PC-9 (cell line): ENCODE data around the gene DAB1. TPM values are rescaled to one million over a fixed set of nuclear protein-coding genes. Genes with fewer than 3 reads are reported as not detected.

Experiments used
- BruUV-seq: library from RNA; stranded (reverse); fragments of 400-500 nt; replicated peaks from 2 replicates; lab custom pipeline; 2021; lab: Mats Ljungman, UMichigan
- CTCF ChIA-PET: fragments of 300-600 bp; sonication (Branson Sonifier 250); formaldehyde crosslinking; loops from one replicate; lab custom pipeline; 2022; ENCODE audit warnings: antibody characterized with exemption; lab: Charles Lee
- POLR2A ChIA-PET: fragments of 300-600 bp; sonication (Branson Sonifier 250); formaldehyde crosslinking; loops from one replicate; lab custom pipeline; 2022; ENCODE audit warnings: antibody characterized with exemption; ENCODE audit not compliant: unreplicated experiment; lab: Charles Lee
- DNase-seq, 2 experiments: peaks; one replicate each; pipeline versions ENCODE4 v3.0.0 to v3.0.0-alpha.2; 2015 to 2022; ENCODE audit warnings: mixed read lengths in 1 of 2
- H2AFZ ChIP-seq: fragments of 200-600 bp; sonication (generic); 2 replicates; pipeline ENCODE4 v1.8.1; 2017; ENCODE audit warnings: antibody characterized with exemption
- H3F3A ChIP-seq: fragments of 200-600 bp; sonication (generic); 2 replicates; pipeline ENCODE4 v1.8.1; 2017; ENCODE audit warnings: antibody characterized with exemption, mild to moderate bottlenecking, low read depth; ENCODE audit not compliant: insufficient read depth
- H3K27ac ChIP-seq: fragments of 200-600 bp; sonication (generic); 2 replicates; pipeline ENCODE4 v1.6.1; 2016; ENCODE audit warnings: mixed run types
- H3K27me3 ChIP-seq: fragments of 200-600 bp; sonication (generic); 2 replicates; pipeline ENCODE4 v1.6.1; 2016; ENCODE audit warnings: low read depth, mixed run types; ENCODE audit not compliant: insufficient read depth
- H3K36me3 ChIP-seq: fragments of 200-600 bp; sonication (generic); 2 replicates; pipeline ENCODE4 v1.6.1; 2016; ENCODE audit warnings: low read depth, mixed run types
- H3K4me1 ChIP-seq: fragments of 200-600 bp; sonication (generic); replicated peaks from 2 replicates; pipeline ENCODE4 v1.6.1; 2016; ENCODE audit warnings: mixed run types; ENCODE audit not compliant: insufficient read depth
- H3K4me2 ChIP-seq: fragments of 200-600 bp; sonication (generic); 2 replicates; pipeline ENCODE4 v1.6.1; 2017; ENCODE audit warnings: mixed run types
- H3K4me3 ChIP-seq: fragments of 200-600 bp; sonication (generic); 2 replicates; pipeline ENCODE4 v1.6.1; 2016; ENCODE audit warnings: mixed run types
- H3K79me2 ChIP-seq: fragments of 200-600 bp; sonication (generic); 2 replicates; pipeline ENCODE4 v1.6.1; 2017; ENCODE audit warnings: low read depth, mixed run types
- H3K9me2 ChIP-seq: fragments of 200-600 bp; sonication (generic); 2 replicates; pipeline ENCODE4 v1.8.1; 2017; ENCODE audit warnings: mild to moderate bottlenecking; ENCODE audit not compliant: insufficient read depth
- H3K9me3 ChIP-seq: fragments of 200-600 bp; sonication (generic); 2 replicates; pipeline ENCODE4 v1.8.1; 2016; ENCODE audit warnings: low read depth; ENCODE audit not compliant: insufficient read depth
- H4K20me1 ChIP-seq: fragments of 200-600 bp; sonication (generic); 2 replicates; pipeline ENCODE4 v1.8.1; 2017; ENCODE audit not compliant: insufficient read depth
- EZH2 ChIP-seq: fragments of 200-600 bp; sonication (generic); IDR thresholded peaks from 2 replicates; pipeline ENCODE4 v1.8.0; 2017; ENCODE audit warnings: antibody characterized with exemption, low read depth
- intact Hi-C: fragments of 100-400 bp; cut with micrococcal nuclease; formaldehyde crosslinking; loops from one replicate; pipeline ENCODE4 v1.10.0; 2022; ENCODE audit not compliant: unreplicated experiment
- total RNA-seq: library from RNA; stranded (reverse); gene quantifications from 2 replicates; pipeline ENCODE4 v1.2.3, GENCODE V29; 2021
- TF ChIP-seq, protein P1 (sequence below): fragments of 200-600 bp; sonication (generic); conservative IDR thresholded peaks from 2 replicates; pipeline ENCODE4 v1.6.1; 2017; ENCODE audit warnings: mixed run types, antibody characterized with exemption, mild to moderate bottlenecking, moderate library complexity

The DAB1 gene
- total RNA-seq, 1 experiment from 2014 or later = not detected

DNA sequence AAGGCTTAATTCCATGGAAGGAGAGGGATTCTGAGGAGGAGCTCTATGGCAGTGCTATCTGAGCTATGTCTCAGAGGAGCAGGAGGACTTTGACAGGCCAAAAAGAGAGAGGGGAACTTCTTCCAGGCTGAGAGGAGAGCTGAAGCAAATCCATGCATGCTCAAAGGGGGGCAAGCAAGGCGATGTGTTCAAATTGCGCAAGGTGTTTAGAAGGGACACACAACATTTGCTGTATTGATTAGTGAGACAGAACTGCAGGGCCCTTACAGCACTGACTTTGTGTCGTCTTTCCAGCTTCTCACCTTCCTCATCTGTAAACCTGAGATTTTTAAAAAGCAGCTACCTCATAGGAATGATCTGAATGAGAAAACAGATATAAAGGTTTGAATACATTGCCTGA is 145.3 kb downstream of the DAB1 start:
- H3K36me3 ChIP-seq = no peaks in the 10 kb centered on the region
- no peaks in the 10 kb centered on the region for H3K9me2 ChIP-seq
- ChIA-PET POLR2A (no interaction called here), CTCF (no interaction called here)
- H3K4me2 ChIP-seq = no peak overlapping the region
- no peaks in the 10 kb centered on the region for H3K4me1 ChIP-seq
- no peak overlapping the region for H2AFZ ChIP-seq
- intact Hi-C loops = no loop called here
- BruUV-seq = no TSS peak
- no peaks in the 10 kb centered on the region for H4K20me1 ChIP-seq
- H3K27ac ChIP-seq = no peak overlapping the region
- H3K9me3 ChIP-seq = no peaks in the 10 kb centered on the region
- no peak for DNase-seq
- TF ChIP-seq EZH2 = no peak
- TF ChIP-seq, protein P1, sequence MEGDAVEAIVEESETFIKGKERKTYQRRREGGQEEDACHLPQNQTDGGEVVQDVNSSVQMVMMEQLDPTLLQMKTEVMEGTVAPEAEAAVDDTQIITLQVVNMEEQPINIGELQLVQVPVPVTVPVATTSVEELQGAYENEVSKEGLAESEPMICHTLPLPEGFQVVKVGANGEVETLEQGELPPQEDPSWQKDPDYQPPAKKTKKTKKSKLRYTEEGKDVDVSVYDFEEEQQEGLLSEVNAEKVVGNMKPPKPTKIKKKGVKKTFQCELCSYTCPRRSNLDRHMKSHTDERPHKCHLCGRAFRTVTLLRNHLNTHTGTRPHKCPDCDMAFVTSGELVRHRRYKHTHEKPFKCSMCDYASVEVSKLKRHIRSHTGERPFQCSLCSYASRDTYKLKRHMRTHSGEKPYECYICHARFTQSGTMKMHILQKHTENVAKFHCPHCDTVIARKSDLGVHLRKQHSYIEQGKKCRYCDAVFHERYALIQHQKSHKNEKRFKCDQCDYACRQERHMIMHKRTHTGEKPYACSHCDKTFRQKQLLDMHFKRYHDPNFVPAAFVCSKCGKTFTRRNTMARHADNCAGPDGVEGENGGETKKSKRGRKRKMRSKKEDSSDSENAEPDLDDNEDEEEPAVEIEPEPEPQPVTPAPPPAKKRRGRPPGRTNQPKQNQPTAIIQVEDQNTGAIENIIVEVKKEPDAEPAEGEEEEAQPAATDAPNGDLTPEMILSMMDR = no peak
- H3K27me3 ChIP-seq = peaks cover 25% of the 10 kb centered on the region
- no peaks in the 10 kb centered on the region for H3K79me2 ChIP-seq
- no peaks in the 10 kb centered on the region for H3F3A ChIP-seq
- no peak overlapping the region for H3K4me3 ChIP-seq

GRCh38 chr1:57277681-57278080 is 146.2 kb downstream of the DAB1 start:
- Histone ChIP-seq H3F3A (no peaks in the 10 kb centered on the region), H4K20me1 (no peaks in the 10 kb centered on the region), H2AFZ (no peak overlapping the region), H3K4me2 (no peak overlapping the region), H3K9me3 (no peaks in the 10 kb centered on the region), H3K4me1 (no peaks in the 10 kb centered on the region), H3K36me3 (no peaks in the 10 kb centered on the region), H3K9me2 (no peaks in the 10 kb centered on the region), H3K27me3 (peaks cover 25% of the 10 kb centered on the region), H3K27ac (no peak overlapping the region), H3K4me3 (no peak overlapping the region), H3K79me2 (no peaks in the 10 kb centered on the region)
- DNase-seq = no peak
- no peak for TF ChIP-seq EZH2
- TF ChIP-seq, protein P1 = no peak
- ChIA-PET POLR2A (no interaction called here), CTCF (no interaction called here)
- no TSS peak for BruUV-seq
- intact Hi-C loops = no loop called here

DNA sequence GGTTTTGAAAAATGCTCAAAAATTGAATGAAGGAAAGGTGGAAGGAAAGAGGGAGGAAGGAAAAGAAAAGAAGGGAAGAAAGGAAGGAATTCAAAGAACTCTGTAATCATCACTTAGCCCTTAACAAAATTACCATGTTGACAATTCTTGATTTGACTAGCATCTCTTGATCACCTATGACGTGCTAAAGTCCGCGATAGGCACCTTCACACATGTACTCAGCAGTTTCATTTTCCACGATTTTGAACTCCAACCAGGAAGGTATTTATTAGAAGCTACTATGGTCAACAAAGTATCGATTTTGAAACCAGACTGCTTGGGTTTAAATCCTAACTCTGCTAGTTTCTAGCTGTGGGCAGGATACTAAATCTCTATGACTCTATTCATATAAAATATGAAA is 146.9 kb downstream of the DAB1 start:
- Histone ChIP-seq H3K4me1 (no peaks in the 10 kb centered on the region), H3K36me3 (no peaks in the 10 kb centered on the region), H3K79me2 (no peaks in the 10 kb centered on the region), H3K27me3 (peaks cover 26% of the 10 kb centered on the region), H3F3A (no peaks in the 10 kb centered on the region), H3K27ac (no peak overlapping the region), H3K4me3 (no peak overlapping the region), H4K20me1 (no peaks in the 10 kb centered on the region), H3K4me2 (no peak overlapping the region), H3K9me3 (no peaks in the 10 kb centered on the region), H2AFZ (no peak overlapping the region; the same call in 1 of the 2 replicates), H3K9me2 (no peaks in the 10 kb centered on the region)
- TF ChIP-seq, protein P1 = no peak
- TF ChIP-seq EZH2 = no peak
- intact Hi-C loops = no loop called here
- BruUV-seq = no TSS peak
- ChIA-PET CTCF (no interaction called here), POLR2A (no interaction called here)
- no peak for DNase-seq
